ENCODE data around the gene CCDC188.
"Not testable (repeated sequence)": the region's sequence is repeated elsewhere in the genome, so short reads cannot be mapped to it uniquely, and the experiment has no call there.

Gene CCDC188

GRCh38 chr22:20169253-20169822 lies 18.5 kb upstream of the CCDC188 start:
- DNase-seq = no peak

DNA sequence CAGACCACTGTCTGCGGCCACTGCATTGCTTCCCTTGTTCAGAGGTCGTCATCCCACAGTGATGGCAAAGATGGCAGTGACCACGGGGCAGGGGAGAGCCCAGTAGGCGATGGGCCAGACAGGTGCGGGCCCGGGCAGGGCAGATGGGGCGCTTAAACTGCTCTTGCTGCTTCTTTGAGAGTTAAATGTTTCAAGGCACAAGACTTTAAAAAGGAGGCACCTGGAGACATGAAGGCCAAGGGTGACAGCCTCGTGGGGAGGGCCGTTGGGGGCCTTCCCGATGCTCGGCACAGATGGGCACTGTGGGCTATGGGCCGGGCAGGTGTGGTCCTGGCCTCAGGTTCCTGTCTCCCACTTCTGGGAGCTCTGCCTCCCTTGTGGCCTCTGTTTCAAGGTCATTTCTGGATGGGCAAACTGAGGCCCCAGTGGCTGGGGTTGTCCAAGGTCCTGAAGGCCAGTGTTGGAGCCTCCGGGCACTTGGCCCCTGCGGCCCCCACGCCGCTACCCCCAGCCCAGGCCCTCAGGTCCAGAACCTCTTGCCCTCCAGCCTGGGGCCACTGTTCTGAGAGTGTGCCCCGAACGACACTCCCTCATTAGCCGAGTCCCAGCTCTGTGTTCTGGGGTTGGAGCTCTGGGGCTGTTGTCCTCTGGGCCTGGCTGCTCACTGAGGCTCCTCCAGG lies 16.9 kb upstream of the CCDC188 start:
- DNase-seq = no peak

- DNase-seq = no peak
Measured at GRCh38 chr22:20166703-20167102, 15.8 kb upstream of the CCDC188 start.

DNA sequence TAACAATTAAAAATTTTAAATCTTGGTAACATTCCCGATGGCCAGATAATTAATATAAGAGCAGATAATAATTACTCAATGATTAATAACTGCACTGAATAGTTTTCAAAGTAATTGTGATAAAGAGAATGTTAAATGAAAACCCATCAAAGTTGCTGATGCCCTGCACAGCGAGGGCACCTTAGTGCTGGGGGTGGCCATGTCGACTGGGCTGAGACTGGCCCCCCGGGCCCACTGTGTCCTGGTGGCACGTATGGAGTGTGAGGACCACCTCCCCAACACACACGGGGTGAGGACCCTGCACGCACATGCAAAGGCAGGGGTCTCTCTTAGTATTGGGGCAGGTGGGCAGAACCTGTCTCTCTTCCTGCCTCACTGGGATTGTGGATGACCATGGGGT lies 15.1 kb upstream of the CCDC188 start:
- no peak for DNase-seq

DNA sequence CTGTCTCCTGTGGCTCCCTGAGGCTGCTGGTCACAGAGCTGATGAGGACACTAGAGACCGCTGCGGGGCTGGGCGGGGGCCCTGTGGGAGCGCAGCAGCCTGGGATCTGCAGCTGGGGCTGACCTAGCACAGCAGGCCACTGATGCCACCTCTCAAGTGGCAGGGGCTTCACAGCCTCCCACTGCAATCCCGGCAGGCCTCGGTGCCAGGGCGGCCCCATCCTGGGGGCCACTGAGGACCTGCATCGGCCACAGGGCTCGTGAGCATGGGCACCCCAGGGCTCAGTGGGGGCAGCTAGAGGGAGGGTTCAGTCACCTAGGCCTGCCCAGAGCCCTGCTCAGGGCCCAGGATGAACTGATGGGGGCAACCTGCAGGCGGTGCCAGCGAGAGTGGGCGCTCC lies 14.6 kb upstream of the CCDC188 start:
- no peak for DNase-seq

GRCh38 chr22:20164863-20165262 lies 14.0 kb upstream of the CCDC188 start:
- no peak for DNase-seq

DNA sequence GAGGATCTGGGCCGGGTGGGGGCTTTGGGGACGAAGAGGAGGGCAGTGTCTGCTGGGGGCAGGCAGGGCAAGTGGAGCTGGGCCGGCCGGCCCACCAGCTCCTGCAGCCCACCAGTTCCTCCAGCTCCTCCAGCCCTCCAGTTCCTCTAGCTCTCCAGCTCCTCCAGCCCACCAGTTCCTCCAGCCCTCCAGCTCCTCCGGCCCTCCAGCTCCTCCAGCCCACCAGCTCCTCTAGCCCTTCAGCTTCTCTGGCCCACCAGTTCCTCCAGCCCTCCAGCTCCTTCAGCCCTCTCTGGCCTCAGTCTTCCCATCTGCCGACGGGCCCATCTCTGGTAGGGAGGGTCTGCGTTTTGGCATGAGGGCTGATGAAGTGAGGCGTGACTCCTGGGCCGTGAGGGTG lies 9.2 kb upstream of the CCDC188 start:
- DNase-seq = no peak

GRCh38 chr22:20159531-20159930 lies 8.7 kb upstream of the CCDC188 start:
- DNase-seq = not testable (repeated sequence)

- DNase-seq = no peak
Measured at GRCh38 chr22:20159076-20159475, 8.2 kb upstream of the CCDC188 start.

- DNase-seq = no peak
Measured at GRCh38 chr22:20158391-20159036, 7.7 kb upstream of the CCDC188 start.

GRCh38 chr22:20157430-20158183 lies 6.8 kb upstream of the CCDC188 start:
- DNase-seq = no peak

DNA sequence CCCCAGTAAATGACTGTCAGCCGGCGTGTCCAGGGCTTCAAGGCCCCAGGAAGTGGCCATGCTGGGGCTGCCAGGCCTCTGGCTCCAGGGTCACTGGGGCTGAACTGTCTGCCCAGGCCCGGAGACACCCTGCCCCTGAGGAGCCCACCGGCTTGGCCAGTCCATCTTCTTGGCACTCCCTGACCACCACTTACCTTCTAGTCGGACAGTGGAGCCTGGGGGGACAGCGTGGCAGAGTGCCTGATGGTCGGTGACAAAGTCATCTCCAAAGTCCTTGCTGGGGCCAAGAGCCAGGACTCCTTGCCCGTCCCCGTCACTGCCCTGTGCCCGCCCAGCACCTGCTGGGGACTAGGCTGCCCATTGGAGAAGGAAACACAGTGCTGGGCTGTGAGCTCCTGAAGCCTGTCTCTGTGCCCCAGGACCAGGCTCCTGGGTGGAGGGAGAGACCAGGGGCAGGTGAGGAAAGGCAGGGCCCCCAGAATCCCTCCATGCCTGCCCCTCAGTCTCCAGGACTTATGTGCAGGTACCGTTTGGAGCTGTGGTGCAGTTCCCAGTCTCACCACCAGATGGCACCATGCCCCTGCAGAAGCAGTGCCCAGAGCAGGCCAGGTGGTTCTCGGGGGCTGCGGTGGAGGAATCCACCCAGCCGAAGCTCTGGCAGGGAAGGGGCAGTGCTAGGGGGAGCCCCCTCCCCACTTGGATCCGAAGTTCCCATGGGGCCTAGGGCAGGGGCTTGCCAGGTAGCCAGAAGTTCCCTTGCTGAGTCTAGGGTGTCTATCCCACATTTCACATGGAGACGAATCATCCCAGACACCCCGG lies 6.0 kb upstream of the CCDC188 start:
- DNase-seq = peak; percentile 56

- no peak for DNase-seq
Measured at GRCh38 chr22:20156042-20156389, 5.2 kb upstream of the CCDC188 start.

DNA sequence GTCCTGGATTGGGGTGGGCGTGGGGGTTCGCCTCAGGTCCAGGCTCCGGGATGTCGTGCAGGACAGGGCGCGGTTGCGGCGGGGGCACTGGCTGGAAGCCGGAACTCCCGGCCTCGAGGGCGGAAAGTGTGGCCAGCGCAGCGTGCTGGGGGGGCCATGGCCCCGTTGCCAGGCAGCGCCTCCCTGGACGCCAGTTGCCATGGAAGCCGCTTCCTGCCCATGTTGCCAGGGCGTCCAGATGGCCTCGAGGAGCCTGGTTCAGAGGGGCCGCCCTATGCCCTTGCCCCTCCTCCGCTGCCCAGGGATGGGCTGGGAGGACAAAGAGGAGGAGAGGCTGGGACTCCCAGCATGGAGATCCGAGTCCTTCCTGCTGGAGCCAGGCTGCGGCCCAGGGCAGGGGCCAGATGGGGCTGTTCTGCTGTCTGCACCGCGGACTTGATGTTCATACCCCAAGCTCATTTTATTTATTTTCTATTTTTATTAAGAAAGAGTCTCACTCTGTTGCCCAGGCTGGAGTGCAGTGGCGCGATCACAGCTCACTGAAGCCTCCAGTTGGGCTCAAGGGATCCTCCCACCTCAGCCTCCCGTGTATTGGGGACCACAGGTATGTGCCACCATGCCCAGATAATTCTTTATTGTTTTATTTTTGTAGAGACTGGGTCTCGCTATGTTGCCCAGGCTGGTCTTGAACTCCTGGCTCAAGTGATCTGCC lies 4.6 kb upstream of the CCDC188 start:
- peak; percentile 19 for DNase-seq

- DNase-seq = no peak
Measured at GRCh38 chr22:20154602-20155187, 3.8 kb upstream of the CCDC188 start.

DNA sequence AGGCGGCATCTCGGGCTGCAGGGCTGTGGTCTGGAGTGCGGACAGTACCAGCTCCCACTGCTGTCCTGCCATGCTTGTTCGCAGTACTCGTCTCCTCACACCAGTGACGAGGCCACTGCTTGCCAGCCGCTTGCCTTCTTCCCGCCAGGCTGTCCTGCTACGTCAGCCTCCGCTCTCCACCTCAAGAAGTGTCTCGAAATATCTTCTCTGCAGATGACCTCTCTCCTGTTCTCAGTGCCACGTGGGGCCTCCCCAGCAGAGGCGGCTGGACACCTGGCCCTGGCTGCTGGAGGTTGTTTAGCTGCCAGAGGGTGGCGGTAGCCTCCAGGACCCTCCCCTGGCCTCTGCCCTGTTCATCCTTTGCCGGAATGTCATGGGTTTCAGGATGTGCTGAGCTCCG lies 3.1 kb upstream of the CCDC188 start:
- DNase-seq = no peak

GRCh38 chr22:20152464-20152890 lies 1.6 kb upstream of the CCDC188 start:
- DNase-seq = no peak

DNA sequence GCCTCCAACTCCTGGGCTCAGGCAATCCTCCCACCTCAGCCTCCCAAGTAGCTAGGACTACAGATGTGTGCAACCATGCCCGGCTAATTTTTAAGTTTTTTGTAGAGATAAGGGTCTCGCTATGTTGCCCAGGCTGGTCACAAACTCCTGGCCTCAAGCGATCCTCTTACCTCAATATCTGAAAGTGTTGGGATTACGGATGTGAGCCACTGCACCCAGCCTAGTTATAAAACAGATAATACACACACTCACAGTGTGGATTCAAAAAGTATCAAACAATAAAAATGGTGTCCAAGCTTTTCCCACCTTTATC lies 377 bp upstream of the CCDC188 start:
- DNase-seq = no peak

DNA sequence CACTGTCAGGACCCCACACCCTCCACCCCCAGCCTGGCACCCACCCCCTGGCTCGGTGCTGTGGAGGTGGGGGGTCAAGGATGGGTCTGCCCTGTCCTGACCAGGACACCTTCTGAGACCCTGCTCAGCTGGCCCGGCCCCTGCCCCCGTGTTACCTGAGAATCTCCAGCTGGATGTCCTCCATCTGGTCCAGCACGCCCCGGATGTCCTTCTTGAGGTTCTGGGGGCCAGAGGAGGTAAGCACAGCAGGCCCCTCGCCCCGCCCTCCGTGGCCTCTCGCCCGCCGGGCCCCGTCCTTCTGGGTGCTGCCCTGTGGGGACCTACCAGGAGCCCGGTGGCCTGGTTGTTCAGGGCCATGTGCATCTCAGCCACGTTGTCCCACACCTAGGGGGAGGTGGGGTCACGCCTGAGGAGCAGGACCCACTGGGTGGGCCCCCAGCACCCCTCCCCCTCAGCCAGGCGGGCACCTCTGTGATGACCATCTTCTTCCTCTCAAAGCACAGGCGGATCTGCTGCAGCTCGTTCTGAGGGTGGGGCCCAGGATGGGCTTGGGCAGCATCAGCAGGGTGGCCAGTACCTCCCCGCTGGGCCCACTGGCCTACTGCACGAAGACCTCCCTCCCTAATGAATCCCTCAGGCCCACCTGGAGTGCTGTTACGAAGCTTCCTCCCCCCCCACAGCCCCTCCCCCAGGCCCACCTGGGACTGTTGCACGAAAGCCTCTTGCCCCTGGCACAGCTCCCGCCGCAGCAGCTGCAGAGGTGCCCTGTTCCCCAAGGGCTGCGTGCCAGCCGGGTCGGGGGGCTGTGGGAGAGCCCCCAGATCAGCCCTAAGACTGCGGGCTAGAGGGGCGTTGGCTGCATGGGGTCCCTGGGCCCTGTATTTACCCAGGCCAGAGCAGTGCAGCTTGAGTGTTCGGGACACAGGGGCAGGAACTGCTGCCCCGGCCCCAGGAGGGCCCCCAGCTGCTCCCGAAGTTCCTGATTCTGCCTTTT lies 1.3 kb downstream of the CCDC188 start:
- DNase-seq = no peak

DNA sequence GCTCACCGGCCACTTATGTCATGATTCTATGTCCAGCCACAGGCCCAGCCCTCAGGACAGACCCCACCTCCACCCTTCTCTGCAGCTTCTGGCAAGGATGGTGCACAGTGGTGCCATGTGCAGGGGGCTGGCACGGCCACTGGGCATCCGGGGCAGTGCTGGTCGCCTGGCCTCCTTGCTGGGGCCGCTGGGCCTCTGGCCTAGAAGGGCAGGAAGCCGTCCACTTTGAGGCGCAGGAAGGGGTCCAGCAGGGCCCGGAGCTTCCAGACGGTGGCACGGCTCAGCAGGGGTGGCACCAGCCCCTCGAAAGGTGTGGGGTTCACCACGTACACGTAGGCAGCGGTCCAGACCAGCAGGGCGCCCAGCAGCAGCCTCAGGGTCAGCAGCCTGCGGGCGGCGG lies 2.4 kb downstream of the CCDC188 start:
- no peak for DNase-seq

All from fibroblast of skin of right biceps (primary cell).